GM12864 (cell line): ENCODE measurements around the gene ERLIN1.

Experiments used
- DNase-seq: peaks from one replicate; pipeline ENCODE4 v3.0.0-alpha.2; 2011; ENCODE audit warnings: low read depth
- H3K4me3 ChIP-seq: 2 replicates; pipeline ENCODE4 v1.5.1; 2011; ENCODE audit warnings: mild to moderate bottlenecking, low read depth, low read length, control low read depth
- TF ChIP-seq, protein P1 (sequence below): IDR thresholded peaks from 2 replicates; pipeline ENCODE4 v1.5.1; 2011; ENCODE audit warnings: low read depth, mild to moderate bottlenecking, moderate library complexity, low read length, control low read depth, inconsistent platforms; ENCODE audit errors: missing control alignments

The ERLIN1 gene

DNA sequence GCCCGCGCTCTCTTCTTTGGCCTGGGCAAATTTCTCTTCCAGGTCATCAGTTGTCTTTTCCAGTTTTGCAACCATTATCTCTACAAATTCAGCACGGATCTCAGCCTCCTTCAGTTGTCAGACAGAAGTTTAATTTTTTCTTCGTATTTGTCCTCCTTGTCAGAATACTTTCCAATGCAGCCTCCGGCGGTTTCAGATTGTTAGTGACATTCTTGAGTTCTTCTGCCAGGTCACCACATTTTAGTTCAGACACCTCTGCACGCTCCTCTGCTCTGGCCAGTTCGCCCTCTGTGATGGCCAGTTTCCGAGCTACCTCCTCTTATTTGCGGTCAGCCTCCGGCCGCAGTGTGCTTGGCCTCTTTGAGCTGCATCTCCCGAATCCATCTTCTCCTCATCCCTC, 71.4 kb downstream of the ERLIN1 start:
- DNase-seq, result no peak
- no peak overlapping the region for H3K4me3 ChIP-seq
- TF ChIP-seq, protein P1, sequence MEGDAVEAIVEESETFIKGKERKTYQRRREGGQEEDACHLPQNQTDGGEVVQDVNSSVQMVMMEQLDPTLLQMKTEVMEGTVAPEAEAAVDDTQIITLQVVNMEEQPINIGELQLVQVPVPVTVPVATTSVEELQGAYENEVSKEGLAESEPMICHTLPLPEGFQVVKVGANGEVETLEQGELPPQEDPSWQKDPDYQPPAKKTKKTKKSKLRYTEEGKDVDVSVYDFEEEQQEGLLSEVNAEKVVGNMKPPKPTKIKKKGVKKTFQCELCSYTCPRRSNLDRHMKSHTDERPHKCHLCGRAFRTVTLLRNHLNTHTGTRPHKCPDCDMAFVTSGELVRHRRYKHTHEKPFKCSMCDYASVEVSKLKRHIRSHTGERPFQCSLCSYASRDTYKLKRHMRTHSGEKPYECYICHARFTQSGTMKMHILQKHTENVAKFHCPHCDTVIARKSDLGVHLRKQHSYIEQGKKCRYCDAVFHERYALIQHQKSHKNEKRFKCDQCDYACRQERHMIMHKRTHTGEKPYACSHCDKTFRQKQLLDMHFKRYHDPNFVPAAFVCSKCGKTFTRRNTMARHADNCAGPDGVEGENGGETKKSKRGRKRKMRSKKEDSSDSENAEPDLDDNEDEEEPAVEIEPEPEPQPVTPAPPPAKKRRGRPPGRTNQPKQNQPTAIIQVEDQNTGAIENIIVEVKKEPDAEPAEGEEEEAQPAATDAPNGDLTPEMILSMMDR, result no peak

DNA sequence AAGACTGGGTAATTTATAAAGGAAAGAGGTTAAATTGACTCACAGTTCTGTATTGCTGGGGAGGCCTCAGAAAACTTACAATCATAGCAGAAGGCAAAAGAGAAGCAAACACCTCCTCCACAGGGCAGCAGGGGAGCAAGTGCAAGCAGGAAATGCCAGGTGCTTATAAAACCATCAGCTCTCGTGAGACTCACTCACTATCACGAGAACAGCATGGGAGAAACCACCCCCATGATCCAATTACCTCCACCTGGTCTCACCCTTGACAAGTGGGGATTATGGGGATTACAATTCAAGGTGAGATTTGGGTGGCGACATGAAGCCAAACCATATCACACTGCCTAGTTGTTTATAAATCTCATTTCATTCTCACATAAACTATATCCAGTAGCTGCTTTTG, 76.2 kb downstream of the ERLIN1 start:
- DNase-seq, result no peak
- TF ChIP-seq, protein P1, result no peak
- no peak overlapping the region for H3K4me3 ChIP-seq

DNA sequence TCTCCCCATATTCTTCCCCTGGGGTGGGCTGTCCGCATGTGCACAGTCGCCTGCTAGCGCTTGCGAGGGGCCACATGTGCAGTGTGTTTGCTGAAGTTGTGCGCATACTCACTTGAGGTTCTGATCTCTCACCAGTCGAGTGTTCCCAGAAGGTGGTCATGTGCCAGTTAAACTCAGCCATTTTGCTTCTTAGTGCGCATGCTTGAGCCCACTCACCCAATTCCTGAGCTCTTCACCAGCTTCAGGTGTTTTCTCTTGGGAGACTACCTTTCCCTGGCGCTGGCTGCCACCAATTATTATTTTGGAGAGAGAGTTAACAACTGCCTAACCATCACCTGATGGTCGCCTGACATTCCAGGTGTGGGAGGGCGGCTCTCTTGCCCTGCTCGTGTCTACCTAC, 79.0 kb downstream of the ERLIN1 start:
- H3K4me3 ChIP-seq, result no peak overlapping the region
- TF ChIP-seq, protein P1, result no peak
- DNase-seq, result no peak

DNA sequence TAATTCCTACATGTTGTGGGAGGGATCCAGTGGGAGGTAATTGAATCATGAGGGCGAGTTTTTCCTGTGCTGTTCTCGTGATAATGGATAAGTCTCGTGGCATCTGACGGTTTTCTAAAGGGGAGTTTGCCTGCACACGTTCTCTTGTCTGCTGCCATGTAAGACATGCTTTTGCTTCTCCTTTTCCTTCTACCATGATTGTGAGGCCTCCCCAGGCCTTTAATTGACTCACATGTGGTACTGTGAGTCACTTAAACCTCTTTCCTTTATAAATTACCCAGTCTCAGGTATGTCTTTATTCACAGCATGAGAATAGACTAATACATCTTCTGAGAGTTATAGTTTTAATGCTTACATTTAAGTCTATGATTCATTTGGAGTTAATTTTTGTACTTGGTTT, 81.5 kb downstream of the ERLIN1 start:
- DNase-seq, result no peak
- TF ChIP-seq, protein P1, result no peak
- H3K4me3 ChIP-seq, result no peak overlapping the region

DNA sequence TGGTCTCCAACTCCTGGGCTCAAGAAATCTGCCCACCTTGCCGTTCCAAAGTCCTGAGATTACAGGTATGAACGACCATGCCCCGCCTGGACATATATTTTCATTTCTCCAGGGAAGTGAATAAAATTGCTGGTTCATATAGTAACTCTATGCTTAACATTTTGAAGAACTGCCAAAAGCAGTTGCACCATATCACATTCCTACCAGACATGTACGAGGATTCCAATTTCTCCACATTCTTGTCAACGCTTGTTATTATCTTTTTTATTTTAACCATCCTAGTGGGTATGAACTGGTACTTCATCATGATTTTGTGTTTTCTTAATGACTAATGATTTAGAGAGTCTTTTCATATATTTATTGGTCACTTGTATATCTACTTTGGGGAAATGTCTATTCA, 82.2 kb downstream of the ERLIN1 start:
- TF ChIP-seq, protein P1, result no peak
- no peak overlapping the region for H3K4me3 ChIP-seq
- DNase-seq, result no peak

DNA sequence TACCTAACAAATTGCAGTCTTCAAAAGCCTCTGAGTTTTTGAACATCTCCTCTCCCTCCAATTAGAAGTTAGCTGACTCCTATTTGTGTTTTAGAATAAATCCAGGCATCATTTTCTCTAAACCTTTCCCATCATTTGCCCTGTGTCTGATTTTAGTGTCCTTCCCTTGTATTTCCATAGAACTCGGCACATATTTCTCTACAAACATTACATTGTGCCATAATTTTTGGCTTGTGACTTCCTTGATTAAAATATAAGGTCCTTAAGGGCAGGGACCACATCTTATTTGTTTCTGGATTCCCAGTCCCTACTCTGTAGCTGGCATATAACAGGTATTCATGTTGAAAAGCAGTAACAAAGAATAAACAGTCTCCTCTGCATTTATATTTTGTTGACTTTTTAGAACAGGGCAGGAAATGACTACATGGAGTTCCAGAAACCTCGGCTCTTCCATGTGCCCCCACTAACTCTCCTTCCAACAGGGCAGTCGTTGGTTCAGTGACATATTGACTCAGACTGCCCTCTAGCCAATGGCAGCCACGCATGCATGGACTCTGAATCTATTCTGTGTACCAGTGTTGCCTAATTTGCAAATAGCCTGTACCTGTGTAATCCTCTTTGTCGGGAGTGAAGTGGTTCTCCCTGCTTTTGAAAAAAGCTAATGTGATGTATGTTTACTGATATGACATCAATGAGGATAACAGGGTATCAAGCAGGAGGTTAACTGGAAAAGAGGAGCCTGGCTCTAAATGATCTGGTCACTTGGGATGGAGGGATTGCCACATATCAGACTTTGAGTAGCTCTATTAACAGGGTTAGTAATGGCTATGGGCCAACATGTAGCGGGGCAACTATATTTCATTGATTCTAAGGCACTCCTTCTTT, 84.4 kb downstream of the ERLIN1 start:
- H3K4me3 ChIP-seq, result no peak overlapping the region
- DNase-seq, result no peak
- TF ChIP-seq, protein P1, result no peak
